GM21717 (cell line): ENCODE measurements around the gene MAP3K20.

Source experiments
- ATAC-seq: cut with Tn5 transposase; IDR thresholded peaks from one replicate; pipeline ENCODE4 v1.9.1; 2021; ENCODE audit warnings: mild to moderate bottlenecking, moderate library complexity; ENCODE audit not compliant: unreplicated experiment

Gene MAP3K20

GRCh38 chr2:173050684-173051083, 25.0 kb upstream of the MAP3K20 start:
- ATAC-seq, result no peak

GRCh38 chr2:173051463-173052215, 24.0 kb upstream of the MAP3K20 start:
- no peak for ATAC-seq

- no peak for ATAC-seq
Measured at GRCh38 chr2:173053043-173053699, 22.5 kb upstream of the MAP3K20 start.

- ATAC-seq, result no peak
Measured at GRCh38 chr2:173054466-173054865, 21.2 kb upstream of the MAP3K20 start.

GRCh38 chr2:173056705-173057364, 18.8 kb upstream of the MAP3K20 start:
- no peak for ATAC-seq

GRCh38 chr2:173058097-173058496, 17.5 kb upstream of the MAP3K20 start:
- ATAC-seq, result no peak

GRCh38 chr2:173058673-173059072, 17.0 kb upstream of the MAP3K20 start:
- ATAC-seq, result no peak

GRCh38 chr2:173059292-173059691, 16.4 kb upstream of the MAP3K20 start:
- ATAC-seq, result no peak

GRCh38 chr2:173059971-173060461, 15.6 kb upstream of the MAP3K20 start:
- no peak for ATAC-seq

GRCh38 chr2:173062801-173063200, 12.8 kb upstream of the MAP3K20 start:
- no peak for ATAC-seq

- ATAC-seq, result no peak
Measured at GRCh38 chr2:173064151-173064805, 11.4 kb upstream of the MAP3K20 start.

GRCh38 chr2:173066887-173067676, 8.6 kb upstream of the MAP3K20 start:
- ATAC-seq, result no peak

GRCh38 chr2:173075056-173075780, 428 bp upstream of the MAP3K20 start:
- no peak for ATAC-seq

- ATAC-seq, result peak; percentile 30
Measured at GRCh38 chr2:173076581-173077345, 1.1 kb downstream of the MAP3K20 start.

GRCh38 chr2:173077506-173078177, 2.0 kb downstream of the MAP3K20 start:
- no peak for ATAC-seq

- ATAC-seq, result no peak
Measured at GRCh38 chr2:173079141-173079540, 3.5 kb downstream of the MAP3K20 start.

GRCh38 chr2:173079973-173080860, 4.6 kb downstream of the MAP3K20 start:
- no peak for ATAC-seq
